HEK293 (cell line): ENCODE measurements around the gene CNTN4.

Experiments
- CTCF ChIA-PET: fragments of 350-600 bp; formaldehyde crosslinking; extraction: SDS; loops from one replicate; lab custom pipeline; 2021; ENCODE audit warnings: antibody characterized with exemption; lab: Yijun Ruan, JAX
- POLR2A ChIA-PET: fragments of 300-600 bp; formaldehyde crosslinking; extraction: SDS; loops from one replicate; lab custom pipeline; 2020; ENCODE audit warnings: antibody characterized with exemption, inconsistent platforms; lab: Yijun Ruan, JAX
- H3K27ac ChIP-seq: fragments of 200-500 bp; sonication (Bioruptor generic); 2 replicates; pipeline ENCODE4 v1.5.1; 2014; ENCODE audit warnings: low read depth, low read length, control low read depth, inconsistent platforms; ENCODE audit errors: extremely low read depth
- H3K36me3 ChIP-seq, 2 experiments: fragments of 200-500 bp in 1 of 2; sonication (Bioruptor generic) in 1 of 2; 1 replicate in 1 of 2; 2 replicates in 1 of 2; pipeline ENCODE4 v1.5.1; 2014 to 2017; ENCODE audit warnings: inconsistent platforms in 2 of 2, low read length in 2 of 2; ENCODE audit not compliant: control insufficient read depth in 2 of 2, insufficient read depth in 1 of 2
- H3K4me1 ChIP-seq: fragments of 200-500 bp; sonication (Bioruptor generic); 2 replicates; pipeline ENCODE4 v1.5.1; 2014; ENCODE audit warnings: mild to moderate bottlenecking, low read length, inconsistent platforms; ENCODE audit not compliant: control insufficient read depth, insufficient read depth
- H3K4me3 ChIP-seq: 2 replicates; pipeline ENCODE4 v1.5.1; 2011; ENCODE audit warnings: low read depth, mild to moderate bottlenecking, control low read depth, low read length, moderate library complexity
- H3K9me3 ChIP-seq: fragments of 200-500 bp; sonication (Bioruptor generic); 2 replicates; pipeline ENCODE4 v1.5.1; 2014; ENCODE audit warnings: low read depth, low read length, inconsistent platforms; ENCODE audit not compliant: control insufficient read depth, insufficient read depth
- BCL11B ChIP-seq: fragments of 450-650 bp; formaldehyde crosslinking; IDR thresholded peaks from 2 replicates; pipeline ENCODE4 v1.5.1; 2016; ENCODE audit warnings: low read depth, missing biosample characterization, missing genetic modification characterization
- KLF16 ChIP-seq: fragments of 450-650 bp; formaldehyde crosslinking; IDR thresholded peaks from 2 replicates; pipeline ENCODE4 v1.5.1; 2017; ENCODE audit warnings: missing biosample characterization, missing genetic modification characterization
- KLF17 ChIP-seq: fragments of 450-650 bp; formaldehyde crosslinking; IDR thresholded peaks from 2 replicates; pipeline ENCODE4 v1.5.1; 2016; ENCODE audit warnings: missing biosample characterization, missing genetic modification characterization
- PRDM10 ChIP-seq: fragments of 450-650 bp; formaldehyde crosslinking; IDR thresholded peaks from 2 replicates; pipeline ENCODE4 v1.5.1; 2016; ENCODE audit warnings: missing biosample characterization, missing genetic modification characterization
- PRDM4 ChIP-seq: fragments of 450-650 bp; formaldehyde crosslinking; IDR thresholded peaks from 2 replicates; pipeline ENCODE4 v1.5.1; 2017; ENCODE audit warnings: missing biosample characterization, missing genetic modification characterization
- REPIN1 ChIP-seq: fragments of 450-650 bp; formaldehyde crosslinking; IDR thresholded peaks from 2 replicates; pipeline ENCODE4 v1.5.1; 2017; ENCODE audit warnings: missing biosample characterization, missing genetic modification characterization, low read depth
- TCF7L2 ChIP-seq: IDR thresholded peaks from 2 replicates; pipeline ENCODE4 v1.6.1; 2011; ENCODE audit warnings: low read depth, mild to moderate bottlenecking, inconsistent platforms, low read length, moderate library complexity, borderline replicate concordance
- ZBTB44 ChIP-seq: fragments of 450-650 bp; IDR thresholded peaks from 2 replicates; pipeline ENCODE4 v1.5.1; 2018; ENCODE audit warnings: missing biosample characterization, mild to moderate bottlenecking, missing genetic modification characterization
- ZFP3 ChIP-seq: fragments of 450-650 bp; formaldehyde crosslinking; IDR thresholded peaks from 2 replicates; pipeline ENCODE4 v1.5.1; 2016; ENCODE audit warnings: low read depth, missing biosample characterization, missing genetic modification characterization
- ZNF140 ChIP-seq: fragments of 450-650 bp; formaldehyde crosslinking; IDR thresholded peaks from 2 replicates; pipeline ENCODE4 v1.5.1; 2016; ENCODE audit warnings: missing biosample characterization, missing genetic modification characterization
- ZNF26 ChIP-seq: fragments of 450-650 bp; formaldehyde crosslinking; IDR thresholded peaks from 2 replicates; pipeline ENCODE4 v1.5.1; 2016; ENCODE audit warnings: missing biosample characterization, missing genetic modification characterization
- ZNF292 ChIP-seq: fragments of 450-650 bp; formaldehyde crosslinking; IDR thresholded peaks from 2 replicates; pipeline ENCODE4 v1.5.1; 2016; ENCODE audit warnings: low read depth, missing biosample characterization, missing genetic modification characterization, borderline replicate concordance
- ZNF560 ChIP-seq: fragments of 450-650 bp; formaldehyde crosslinking; IDR thresholded peaks from 2 replicates; pipeline ENCODE4 v1.5.1; 2017; ENCODE audit warnings: missing biosample characterization, missing genetic modification characterization, borderline replicate concordance
- ZNF776 ChIP-seq: fragments of 450-650 bp; formaldehyde crosslinking; IDR thresholded peaks from 2 replicates; pipeline ENCODE4 v1.5.0; 2017; ENCODE audit warnings: missing biosample characterization, missing genetic modification characterization, borderline replicate concordance
- ZNF837 ChIP-seq: fragments of 450-650 bp; formaldehyde crosslinking; IDR thresholded peaks from 2 replicates; pipeline ENCODE4 v1.5.1; 2016; ENCODE audit warnings: missing biosample characterization, missing genetic modification characterization
- ZSCAN30 ChIP-seq: fragments of 450-650 bp; IDR thresholded peaks from 2 replicates; pipeline ENCODE4 v1.5.1; 2018; ENCODE audit warnings: missing biosample characterization, mild to moderate bottlenecking, missing genetic modification characterization, moderate library complexity
- ZSCAN5A ChIP-seq: fragments of 450-650 bp; formaldehyde crosslinking; IDR thresholded peaks from 2 replicates; pipeline ENCODE4 v1.5.1; 2016; ENCODE audit warnings: missing biosample characterization, missing genetic modification characterization

The CNTN4 gene

GRCh38 chr3:2684046-2684445 lies 585.4 kb downstream of the CNTN4 start:
- Histone ChIP-seq H3K36me3 (no peaks in the 10 kb centered on the region), H3K27ac (no peak overlapping the region), H3K4me3 (no peak overlapping the region), H3K4me1 (no peaks in the 10 kb centered on the region), H3K9me3 (no peaks in the 10 kb centered on the region)
- POLR2A ChIA-PET: no interaction called here
- TF ChIP-seq ZNF26 (tag by site-specific recombination) (no peak), REPIN1 (tag by site-specific recombination) (no peak), TCF7L2 (no peak), KLF16 (tag by site-specific recombination) (no peak), ZNF837 (tag by site-specific recombination) (no peak), KLF17 (tag by site-specific recombination) (no peak), ZBTB44 (no peak), PRDM10 (tag by site-specific recombination) (no peak), ZNF292 (tag by site-specific recombination) (no peak)
- CTCF ChIA-PET: interaction anchor here (0.7 kb wide), 1 partner anchor 1140 kb away, joined by 3 read pairs; no protein-coding TSS in a partner anchor

- no peaks in the 10 kb centered on the region for H3K4me1 ChIP-seq
- CTCF ChIA-PET: no interaction called here
- no peak overlapping the region for H3K27ac ChIP-seq
- TF ChIP-seq ZNF776 (tag by site-specific recombination): no peak
- no peak for TF ChIP-seq BCL11B (tag by site-specific recombination)
- no peak for TF ChIP-seq ZSCAN5A (tag by site-specific recombination)
- TF ChIP-seq ZNF560: no peak
- no peak for TF ChIP-seq ZNF140 (tag by site-specific recombination)
- TF ChIP-seq PRDM4: no peak
- no peak for TF ChIP-seq ZSCAN30 (tag by site-specific recombination)
- no peak for TF ChIP-seq ZFP3 (tag by site-specific recombination)
- no peak overlapping the region for H3K4me3 ChIP-seq
- POLR2A ChIA-PET: no interaction called here
- H3K36me3 ChIP-seq: no peaks in the 10 kb centered on the region
- no peaks in the 10 kb centered on the region for H3K9me3 ChIP-seq
Observed at GRCh38 chr3:2686816-2687502, 588.3 kb downstream of the CNTN4 start.
